Prostate gland (tissue), 2 donors: ENCODE measurements around the gene IFT74.

Source experiments
- POLR2A ChIP-seq: fragments of 450-650 bp; IDR thresholded peaks from one replicate; pipeline ENCODE4 v1.6.1; 2016; ENCODE audit warnings: antibody characterized with exemption, mild to moderate bottlenecking
- POLR2AphosphoS5 ChIP-seq: sonication (generic); formaldehyde crosslinking; IDR thresholded peaks from one replicate; pipeline ENCODE4 v1.6.1; 2017; ENCODE audit warnings: antibody characterized with exemption
- TF ChIP-seq, protein P1 (sequence below), 4 experiments: fragments of 200-600 bp in 2 of 4; fragments of 450-650 bp in 2 of 4; sonication (generic) in 2 of 4; IDR thresholded peaks; 1 replicate in 3 of 4; 2 replicates in 1 of 4; pipeline ENCODE4 v1.5.1; 2016 to 2019; ENCODE audit warnings: antibody characterized with exemption in 4 of 4, mild to moderate bottlenecking in 2 of 4, moderate library complexity in 2 of 4

DNA sequence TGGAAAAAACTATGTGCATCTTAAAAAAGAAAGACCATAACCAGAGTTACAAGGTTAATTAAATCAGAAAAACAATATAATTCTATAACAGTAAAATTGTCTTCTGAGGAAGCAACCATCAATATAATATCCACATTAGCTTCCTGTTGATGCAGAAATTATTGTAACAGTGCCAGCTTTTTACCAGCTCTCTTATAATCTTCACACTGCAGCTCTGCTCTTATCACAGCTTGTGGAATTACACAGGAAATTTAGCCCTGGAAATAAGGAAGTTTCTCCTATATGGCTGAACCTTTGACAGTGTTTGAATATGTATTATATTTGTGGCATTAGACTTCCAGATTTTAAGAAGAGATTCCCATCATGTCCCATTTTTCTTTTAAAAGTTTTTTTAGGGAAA is 103.7 kb downstream of the IFT74 start:
- TF ChIP-seq POLR2AphosphoS5 (no peak), POLR2A (no peak)
- TF ChIP-seq, protein P1, sequence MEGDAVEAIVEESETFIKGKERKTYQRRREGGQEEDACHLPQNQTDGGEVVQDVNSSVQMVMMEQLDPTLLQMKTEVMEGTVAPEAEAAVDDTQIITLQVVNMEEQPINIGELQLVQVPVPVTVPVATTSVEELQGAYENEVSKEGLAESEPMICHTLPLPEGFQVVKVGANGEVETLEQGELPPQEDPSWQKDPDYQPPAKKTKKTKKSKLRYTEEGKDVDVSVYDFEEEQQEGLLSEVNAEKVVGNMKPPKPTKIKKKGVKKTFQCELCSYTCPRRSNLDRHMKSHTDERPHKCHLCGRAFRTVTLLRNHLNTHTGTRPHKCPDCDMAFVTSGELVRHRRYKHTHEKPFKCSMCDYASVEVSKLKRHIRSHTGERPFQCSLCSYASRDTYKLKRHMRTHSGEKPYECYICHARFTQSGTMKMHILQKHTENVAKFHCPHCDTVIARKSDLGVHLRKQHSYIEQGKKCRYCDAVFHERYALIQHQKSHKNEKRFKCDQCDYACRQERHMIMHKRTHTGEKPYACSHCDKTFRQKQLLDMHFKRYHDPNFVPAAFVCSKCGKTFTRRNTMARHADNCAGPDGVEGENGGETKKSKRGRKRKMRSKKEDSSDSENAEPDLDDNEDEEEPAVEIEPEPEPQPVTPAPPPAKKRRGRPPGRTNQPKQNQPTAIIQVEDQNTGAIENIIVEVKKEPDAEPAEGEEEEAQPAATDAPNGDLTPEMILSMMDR (IDR thresholded peaks at IDR 0.05) = no peak
